HepG2 (cell line): ENCODE data around the gene SDK1. TPM values are rescaled to one million over a fixed set of nuclear protein-coding genes. Genes with fewer than 3 reads are reported as not detected.
A peak's percentile ranks its signal among the peaks of the same experiment; 100 is the strongest.

ENCODE experiments used
- ATAC-seq: fragments of 200-7000 bp; cut with Tn5 transposase; 3 replicates; pipeline ENCODE4 v1.9.1; 2020; ENCODE audit warnings: mild to moderate bottlenecking, moderate library complexity
- BruUV-seq: library from RNA; stranded (reverse); fragments of 400-500 nt; replicated peaks from 2 replicates; lab custom pipeline; 2021; lab: Mats Ljungman, UMichigan
- CTCF ChIA-PET: fragments of 300-600 bp; formaldehyde crosslinking; extraction: SDS; loops from one replicate; lab custom pipeline; 2021; ENCODE audit warnings: low total read pairs, inconsistent platforms, low intra/inter-chr PET ratio; lab: Yijun Ruan, JAX
- POLR2A ChIA-PET: fragments of 350-600 bp; sonication (Branson Sonifier 250); formaldehyde crosslinking; loops from one replicate; lab custom pipeline; 2020; ENCODE audit warnings: antibody characterized with exemption, inconsistent platforms; lab: Yijun Ruan, JAX
- DNase-seq: peaks from one replicate; pipeline ENCODE4 v3.0.0-alpha.2; 2015; ENCODE audit warnings: low spot score
- FAIRE-seq: peaks from 3 replicates; lab custom pipeline; 2011; peaks lifted over from hg19 to GRCh38; lab: Jason Lieb, UNC
- H2AFZ ChIP-seq: one replicate; pipeline ENCODE4 v1.6.1; 2011; ENCODE audit warnings: low read length, inconsistent platforms
- H3K27ac ChIP-seq: fragments of 300-600 bp; 3 replicates; pipeline ENCODE4 v1.8.0; 2011; ENCODE audit warnings: mixed run types, mild to moderate bottlenecking, mixed read lengths, low read length, inconsistent platforms; ENCODE audit not compliant: insufficient read depth; ENCODE audit errors: extremely low read length
- H3K27me3 ChIP-seq, 2 experiments: fragments of 200-600 bp in 1 of 2; 2 replicates in 1 of 2; 3 replicates in 1 of 2; pipeline versions ENCODE4 v1.6.0 to v1.8.0; 2011; ENCODE audit warnings: low read length in 2 of 2, mild to moderate bottlenecking in 2 of 2, moderate library complexity in 2 of 2, inconsistent platforms in 1 of 2; ENCODE audit not compliant: insufficient read depth in 2 of 2, control insufficient read depth in 1 of 2
- H3K36me3 ChIP-seq, 2 experiments: fragments of 200-600 bp in 1 of 2; replicated peaks in 1 of 2; 2 replicates in 1 of 2; 3 replicates in 1 of 2; pipeline versions ENCODE4 v1.5.1 to v1.8.0; 2011; ENCODE audit warnings: low read length in 2 of 2, inconsistent platforms in 1 of 2; ENCODE audit not compliant: insufficient read depth in 2 of 2, control insufficient read depth in 1 of 2
- H3K4me1 ChIP-seq: 2 replicates; pipeline ENCODE4 v1.5.1; 2012; ENCODE audit warnings: low read length, inconsistent platforms; ENCODE audit not compliant: insufficient read depth
- H3K4me2 ChIP-seq: 2 replicates; pipeline ENCODE4 v1.6.0; 2011; ENCODE audit warnings: low read depth, low read length, inconsistent platforms
- H3K4me3 ChIP-seq, 3 experiments: fragments of 200-600 bp in 1 of 3; sonication (generic), shearing (Covaris generic) in 1 of 3; replicated peaks in 1 of 3; 2 replicates each; pipeline ENCODE4 v1.5.1; 2011 to 2016; ENCODE audit warnings: low read length in 3 of 3, inconsistent platforms in 2 of 3, low read depth in 2 of 3, mild to moderate bottlenecking in 2 of 3, control low read depth in 1 of 3, mixed read lengths in 1 of 3; ENCODE audit not compliant: insufficient read depth in 1 of 3
- H3K79me2 ChIP-seq: one replicate; pipeline ENCODE4 v1.6.1; 2011; ENCODE audit warnings: low read length, inconsistent platforms; ENCODE audit not compliant: insufficient read depth
- H3K9ac ChIP-seq: 2 replicates; pipeline ENCODE4 v1.6.0; 2011; ENCODE audit warnings: mild to moderate bottlenecking, low read depth, low read length, inconsistent platforms; ENCODE audit not compliant: insufficient read depth
- H3K9me3 ChIP-seq: 2 replicates; pipeline ENCODE4 v1.5.1; 2012; ENCODE audit warnings: mild to moderate bottlenecking, low read length
- H4K20me1 ChIP-seq: 2 replicates; pipeline ENCODE4 v1.6.0; 2011; ENCODE audit warnings: inconsistent platforms, mild to moderate bottlenecking, low read length, moderate library complexity; ENCODE audit not compliant: insufficient read depth
- ARHGAP35 ChIP-seq: sonication (generic); formaldehyde crosslinking; IDR thresholded peaks from 2 replicates; pipeline ENCODE4 v1.9.0; 2022; ENCODE audit warnings: mild to moderate bottlenecking, inconsistent platforms, moderate library complexity, missing genetic modification reagents, borderline replicate concordance
- E2F5 ChIP-seq: sonication (generic); formaldehyde crosslinking; conservative IDR thresholded peaks from 2 replicates; pipeline ENCODE4 v1.4.0; 2020; ENCODE audit warnings: missing genetic modification reagents
- GABPB1 ChIP-seq: IDR thresholded peaks from 2 replicates; pipeline ENCODE4 v1.6.1; 2016; ENCODE audit warnings: mild to moderate bottlenecking, missing genetic modification reagents, moderate library complexity, missing compliant biosample characterization
- PHB2 ChIP-seq: fragments of 450-650 bp; IDR thresholded peaks from 2 replicates; pipeline ENCODE4 v1.6.1; 2018; ENCODE audit not compliant: partially characterized antibody
- ZNF468 ChIP-seq: sonication (generic); formaldehyde crosslinking; IDR thresholded peaks from 2 replicates; pipeline ENCODE4 v1.8.0; 2022; ENCODE audit warnings: mild to moderate bottlenecking, moderate library complexity, missing genetic modification reagents
- ZNF709 ChIP-seq: sonication (generic); formaldehyde crosslinking; IDR thresholded peaks from 2 replicates; pipeline ENCODE4 v1.5.0; 2020; ENCODE audit warnings: mild to moderate bottlenecking, missing genetic modification reagents
- ZNF710 ChIP-seq: sonication (generic); formaldehyde crosslinking; IDR thresholded peaks from 2 replicates; pipeline ENCODE4 v1.5.0; 2020; ENCODE audit warnings: mild to moderate bottlenecking, missing genetic modification reagents, borderline replicate concordance
- whole genome bisulfite sequencing: methylation state at CpG from one replicate; pipeline ENCODE4 v1.1.6; 2017; ENCODE audit warnings: low lambda C conversion rate; 5-methylcytosine and 5-hydroxymethylcytosine counted together
- in situ Hi-C: cut with HindIII; loops from 2 replicates; pipeline ENCODE4 v1.10.0; 2017; ENCODE audit warnings: low pct_unique_long_range_greater_than_20kb; ENCODE audit not compliant: extremely low pct_ligation_motif_present
- intact Hi-C: fragments of 100-400 bp; cut with micrococcal nuclease; formaldehyde crosslinking; loops from one replicate; pipeline ENCODE4 v1.10.0; 2022; ENCODE audit not compliant: unreplicated experiment
- polyA plus RNA-seq, 8 experiments: library from polyadenylated mRNA; depleted of rRNA in 3 of 8; stranded (reverse) in 7 of 8; unstranded in 1 of 8; fragments of >200 nt; fragmentation: Illumina TruSeq in 4 of 8; extraction: Trizol in 4 of 8; gene quantifications; 2 replicates each; pipeline versions ENCODE4 v1.2.1 to v1.2.3, GENCODE V29; 2011 to 2016; ENCODE audit warnings: low read depth in 4 of 8, missing spikeins in 1 of 8, mixed read lengths in 1 of 8; ENCODE audit not compliant: insufficient read depth in 1 of 8
- total RNA-seq, 5 experiments: library from RNA; depleted of rRNA; stranded (reverse); fragments of >200 nt; fragmentation: Illumina TruSeq; extraction: Trizol; gene quantifications; 2 replicates each; pipeline ENCODE4 v1.2.3, GENCODE V29; 2016; ENCODE audit warnings: low read depth in 1 of 5

SDK1 gene
- total and polyA plus RNA-seq, 2 of the 13 experiments (the other 11 are each of a cell fraction or from before 2014, with no cell fraction given) = 0.35 to 2.4 TPM

GRCh38 chr7:3520206-3520605, 219.2 kb downstream of the SDK1 start:
- Histone ChIP-seq H3K27ac (no peak overlapping the region), H2AFZ (no peak overlapping the region), H3K4me1 (peaks cover 10% of the 10 kb centered on the region), H4K20me1 (no peaks in the 10 kb centered on the region), H3K36me3 (no peaks in the 10 kb centered on the region), H3K4me2 (peak overlapping the region; percentile 25; the same call in 1 of the 2 replicates), H3K9me3 (no peaks in the 10 kb centered on the region), H3K4me3 (no peak overlapping the region)
- CTCF ChIA-PET = no interaction called here
- no TSS peak for BruUV-seq
- FAIRE-seq = no peak
- in situ Hi-C loops = no loop called here
- WGBS = 5% methylated on average over 2 of the region's 2 CpGs
- TF ChIP-seq ZNF468 (CRISPR knock-in tag) = no peak
- no peak for TF ChIP-seq GABPB1 (CRISPR knock-in tag)
- TF ChIP-seq, all 625 proteins: peak for 0
- no peak overlapping the region for H3K9ac ChIP-seq
- no peaks in the 10 kb centered on the region for H3K79me2 ChIP-seq
- peak; percentile 69 for ATAC-seq
- intact Hi-C loops = no loop called here
- peak; percentile 9 for DNase-seq
- POLR2A ChIA-PET = no interaction called here
- H3K27me3 ChIP-seq = no peaks in the 10 kb centered on the region

- H3K27ac ChIP-seq = no peak overlapping the region
- no TSS peak for BruUV-seq
Observed at GRCh38 chr7:3527496-3528124, 226.6 kb downstream of the SDK1 start.

More at GRCh38 chr7:3527496-3528124, 226.6 kb downstream of the SDK1 start:
- Histone ChIP-seq H3K4me1 (no peaks in the 10 kb centered on the region), H3K27me3 (no peaks in the 10 kb centered on the region), H3K4me3 (no peak overlapping the region), H4K20me1 (no peaks in the 10 kb centered on the region), H2AFZ (no peak overlapping the region), H3K9me3 (no peaks in the 10 kb centered on the region), H3K4me2 (no peak overlapping the region), H3K36me3 (no peaks in the 10 kb centered on the region), H3K79me2 (no peaks in the 10 kb centered on the region)
- FAIRE-seq (no peak), ATAC-seq (no peak), DNase-seq (no peak)
- CTCF ChIA-PET = no interaction called here
- in situ Hi-C loops = no loop called here
- WGBS = 96% methylated on average over 2 of the region's 2 CpGs
- intact Hi-C loops = no loop called here
- TF ChIP-seq E2F5 (no peak), PHB2 (no peak), ZNF710 (CRISPR knock-in tag) (no peak), ZNF709 (CRISPR knock-in tag) (no peak), ARHGAP35 (no peak)
- TF ChIP-seq, all 625 proteins: peak for 0
- POLR2A ChIA-PET = no interaction called here
- no peak overlapping the region for H3K9ac ChIP-seq
